Subcutaneous abdominal adipose tissue (tissue), 5 donors: ENCODE measurements around the gene GRIA1.

Experiments used
- H3K27ac ChIP-seq: one replicate; pipeline ENCODE4 v1.7.0; 2013; ENCODE audit warnings: low read depth, mild to moderate bottlenecking, inconsistent platforms, low read length, moderate library complexity
- H3K27me3 ChIP-seq, 5 donors: one replicate each; pipeline ENCODE4 v1.7.0; 2013; ENCODE audit warnings: low read length in 5 of 5, inconsistent platforms in 1 of 5; ENCODE audit not compliant: control insufficient read depth in 5 of 5, insufficient read depth in 4 of 5
- H3K36me3 ChIP-seq, 5 donors: one replicate each; pipeline ENCODE4 v1.7.0; 2013; ENCODE audit warnings: low read length in 5 of 5; ENCODE audit not compliant: control insufficient read depth in 5 of 5, insufficient read depth in 5 of 5
- H3K4me1 ChIP-seq, 5 donors: one replicate each; pipeline ENCODE4 v1.7.0; 2013; ENCODE audit warnings: low read length in 5 of 5, mild to moderate bottlenecking in 3 of 5, moderate library complexity in 1 of 5; ENCODE audit not compliant: control insufficient read depth in 5 of 5, insufficient read depth in 5 of 5
- H3K4me3 ChIP-seq, 5 donors: one replicate each; pipeline ENCODE4 v1.7.0; 2013; ENCODE audit warnings: low read length in 5 of 5, low read depth in 1 of 5
- H3K9ac ChIP-seq, 5 donors: one replicate each; pipeline ENCODE4 v1.7.0; 2013; ENCODE audit warnings: low read length in 5 of 5, mild to moderate bottlenecking in 4 of 5, moderate library complexity in 3 of 5
- H3K9me3 ChIP-seq, 5 donors: one replicate each; pipeline ENCODE4 v1.7.0; 2013; ENCODE audit warnings: low read length in 5 of 5; ENCODE audit not compliant: control insufficient read depth in 5 of 5
- donor health status: healthy.
- donor health status: healthy.
- donor health status: healthy.
- donor health status: healthy.
- donor health status: healthy.

The GRIA1 gene

GRCh38 chr5:153491856-153492255 lies 1.4 kb downstream of the GRIA1 start:
- H3K27me3 ChIP-seq, result peaks cover 18 to 27% (median 23%) of the 10 kb centered on the region in 5 donors
- no peaks in the 10 kb centered on the region for H3K9me3 ChIP-seq
- H3K27ac ChIP-seq, result no peak overlapping the region
- no peak overlapping the region for H3K9ac ChIP-seq
- peak overlapping the region in 1 of 5 donors; percentile 23 for H3K4me3 ChIP-seq
- peaks cover 0 to 12% (median 9%) of the 10 kb centered on the region in 5 donors for H3K4me1 ChIP-seq
- no peaks in the 10 kb centered on the region for H3K36me3 ChIP-seq

DNA sequence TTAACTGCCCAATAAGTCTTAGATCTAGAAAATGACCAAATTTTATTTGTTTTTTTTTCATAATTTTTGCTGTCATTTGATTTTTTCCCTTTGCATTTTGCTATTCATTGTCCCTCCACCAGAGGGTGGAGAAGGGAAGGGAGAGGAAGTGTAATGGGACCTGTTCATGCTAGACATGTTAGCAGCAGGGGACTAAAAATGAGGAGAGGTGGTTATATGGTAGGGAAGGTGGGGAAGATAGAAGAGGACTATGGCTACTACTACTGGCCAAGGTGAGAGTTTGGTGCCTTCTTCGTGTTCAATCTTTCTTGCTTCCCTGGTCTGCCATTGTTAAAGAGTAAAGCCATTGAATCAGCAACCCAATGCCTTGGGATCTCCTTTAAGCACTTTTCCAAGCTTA lies 6.4 kb downstream of the GRIA1 start:
- Histone ChIP-seq H3K4me1 (peaks cover 0 to 6% (median 0%) of the 10 kb centered on the region in 5 donors), H3K9ac (no peak overlapping the region)

GRCh38 chr5:153498516-153498915 lies 8.0 kb downstream of the GRIA1 start:
- Histone ChIP-seq H3K4me1 (peaks cover 0 to 6% (median 0%) of the 10 kb centered on the region in 5 donors), H3K27ac (no peak overlapping the region)

More for the DNA sequence above, 6.4 kb downstream of the GRIA1 start:
- H3K27ac ChIP-seq, result no peak overlapping the region
- H3K9me3 ChIP-seq, result no peaks in the 10 kb centered on the region
- no peak overlapping the region for H3K4me3 ChIP-seq
- peaks cover 3 to 6% (median 4%) of the 10 kb centered on the region in 5 donors for H3K27me3 ChIP-seq
- H3K36me3 ChIP-seq, result no peaks in the 10 kb centered on the region

DNA sequence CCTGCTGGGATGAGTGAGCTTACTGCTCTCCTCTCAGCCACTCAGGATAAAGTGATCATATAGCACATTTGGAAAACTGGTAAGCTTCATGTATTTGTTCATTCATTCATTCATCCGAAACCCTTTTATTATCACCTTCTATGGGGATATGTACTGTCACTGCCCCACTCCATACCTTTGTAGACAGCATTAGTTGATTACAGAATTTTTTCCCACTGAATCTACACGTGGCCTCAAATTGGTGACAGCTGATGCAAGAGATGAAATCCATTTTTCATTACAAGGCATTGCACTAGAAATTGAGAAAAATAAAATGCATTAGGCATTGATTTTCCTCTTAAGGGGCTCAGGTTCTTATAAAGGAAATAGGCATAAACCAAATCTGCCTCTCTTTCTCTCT lies 9.7 kb downstream of the GRIA1 start:
- Histone ChIP-seq H3K27me3 (no peaks in the 10 kb centered on the region), H3K9ac (no peak overlapping the region), H3K27ac (no peak overlapping the region), H3K9me3 (no peaks in the 10 kb centered on the region), H3K36me3 (no peaks in the 10 kb centered on the region), H3K4me1 (peaks cover 0 to 6% (median 0%) of the 10 kb centered on the region in 5 donors), H3K4me3 (no peak overlapping the region)

More at GRCh38 chr5:153498516-153498915, 8.0 kb downstream of the GRIA1 start:
- Histone ChIP-seq H3K4me3 (no peak overlapping the region), H3K9me3 (no peaks in the 10 kb centered on the region), H3K27me3 (no peaks in the 10 kb centered on the region), H3K36me3 (no peaks in the 10 kb centered on the region), H3K9ac (no peak overlapping the region)

- H3K27ac ChIP-seq, result no peak overlapping the region
- H3K36me3 ChIP-seq, result no peaks in the 10 kb centered on the region
- peaks cover 0 to 4% (median 0%) of the 10 kb centered on the region in 5 donors for H3K9me3 ChIP-seq
- H3K4me1 ChIP-seq, result no peaks in the 10 kb centered on the region
- H3K4me3 ChIP-seq, result no peak overlapping the region
- peaks cover 0 to 2% (median 0%) of the 10 kb centered on the region in 5 donors for H3K27me3 ChIP-seq
- H3K9ac ChIP-seq, result no peak overlapping the region
Measured at GRCh38 chr5:153504726-153505125, 14.3 kb downstream of the GRIA1 start.

- Histone ChIP-seq H3K36me3 (no peaks in the 10 kb centered on the region), H3K9ac (no peak overlapping the region), H3K9me3 (peaks cover 0 to 4% (median 0%) of the 10 kb centered on the region in 5 donors), H3K27ac (no peak overlapping the region), H3K4me1 (no peaks in the 10 kb centered on the region), H3K27me3 (peaks cover 0 to 2% (median 0%) of the 10 kb centered on the region in 5 donors), H3K4me3 (no peak overlapping the region)
Measured at GRCh38 chr5:153508700-153509099, 18.2 kb downstream of the GRIA1 start.

DNA sequence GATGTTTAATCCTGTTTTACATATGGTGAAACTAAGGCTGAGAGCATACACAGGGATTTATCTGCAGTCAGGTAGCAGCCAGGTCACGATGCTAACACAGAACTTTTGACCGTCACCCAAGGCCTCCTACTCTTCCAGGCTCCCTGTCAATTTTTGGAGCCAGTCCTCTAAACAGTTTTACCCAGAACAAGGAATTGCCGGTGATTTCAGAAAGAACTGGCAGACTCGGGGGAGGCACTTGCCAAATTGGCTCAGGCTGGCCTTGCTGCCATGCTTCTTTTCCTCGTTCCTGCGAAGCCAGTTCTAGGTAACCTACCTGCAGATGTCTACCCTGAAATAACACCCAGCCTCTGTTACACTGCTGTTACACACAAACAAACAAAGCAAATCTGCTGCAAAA lies 21.2 kb downstream of the GRIA1 start:
- Histone ChIP-seq H3K9ac (no peak overlapping the region), H3K4me3 (no peak overlapping the region), H3K4me1 (no peaks in the 10 kb centered on the region), H3K9me3 (peaks cover 0 to 8% (median 4%) of the 10 kb centered on the region in 5 donors), H3K27ac (no peak overlapping the region), H3K36me3 (no peaks in the 10 kb centered on the region), H3K27me3 (no peaks in the 10 kb centered on the region)

- Histone ChIP-seq H3K9ac (no peak overlapping the region), H3K4me1 (no peaks in the 10 kb centered on the region), H3K36me3 (no peaks in the 10 kb centered on the region), H3K9me3 (peaks cover 0 to 8% (median 4%) of the 10 kb centered on the region in 5 donors), H3K4me3 (no peak overlapping the region), H3K27ac (no peak overlapping the region), H3K27me3 (no peaks in the 10 kb centered on the region)
Measured at GRCh38 chr5:153513156-153513555, 22.7 kb downstream of the GRIA1 start.

- H3K9ac ChIP-seq, result no peak overlapping the region
- peaks cover 0 to 6% (median 0%) of the 10 kb centered on the region in 5 donors for H3K9me3 ChIP-seq
Measured at GRCh38 chr5:153515301-153515700, 24.8 kb downstream of the GRIA1 start.

DNA sequence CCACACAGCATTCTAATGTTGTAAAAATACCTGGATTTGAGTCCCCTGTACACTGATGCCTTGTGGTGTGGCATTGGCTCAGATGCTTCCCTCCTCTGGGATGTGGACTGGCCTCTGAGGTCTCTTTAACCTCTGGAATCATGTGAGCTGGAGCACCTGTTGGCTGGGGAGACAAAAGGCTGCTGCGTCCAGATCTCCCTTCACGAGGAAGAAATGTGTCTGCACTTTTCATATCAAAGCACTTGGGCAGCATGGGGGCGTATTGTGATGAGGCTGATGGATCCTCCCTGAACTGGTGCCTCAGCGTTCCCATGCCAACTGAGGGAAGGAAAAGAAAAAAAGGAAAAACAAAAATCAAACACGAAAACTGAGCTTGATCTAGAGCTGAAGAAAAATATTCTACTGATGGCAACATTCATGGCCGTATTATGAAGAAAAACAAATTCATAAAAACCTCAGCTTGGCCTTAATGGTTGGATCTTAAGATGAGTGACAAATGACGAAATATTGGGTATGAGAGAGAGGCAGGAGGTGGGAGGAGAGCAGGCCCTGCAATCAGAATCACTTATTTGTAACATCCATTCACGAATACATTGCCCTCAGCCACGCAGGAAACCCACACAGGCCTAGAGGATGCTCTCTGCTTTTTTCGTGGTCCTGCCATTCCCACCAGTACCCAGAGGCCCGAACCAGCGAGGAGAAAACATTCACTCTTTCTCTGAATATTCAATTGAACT lies 26.2 kb downstream of the GRIA1 start:
- Histone ChIP-seq H3K9me3 (peaks cover 0 to 6% (median 0%) of the 10 kb centered on the region in 5 donors), H3K9ac (no peak overlapping the region), H3K27ac (no peak overlapping the region), H3K4me3 (no peak overlapping the region), H3K36me3 (no peaks in the 10 kb centered on the region), H3K4me1 (peaks cover 0 to 2% (median 0%) of the 10 kb centered on the region in 5 donors), H3K27me3 (no peaks in the 10 kb centered on the region)

More at GRCh38 chr5:153515301-153515700, 24.8 kb downstream of the GRIA1 start:
- Histone ChIP-seq H3K4me3 (no peak overlapping the region), H3K27me3 (no peaks in the 10 kb centered on the region), H3K36me3 (no peaks in the 10 kb centered on the region), H3K4me1 (no peaks in the 10 kb centered on the region), H3K27ac (no peak overlapping the region)
